Loucy (cell line): ENCODE data around the gene RAB7A.

Source experiments
- CTCF ChIP-seq: fragments of 200-600 bp; sonication (generic); conservative IDR thresholded peaks from 2 replicates; pipeline ENCODE4 v1.5.1; 2014; ENCODE audit warnings: mild to moderate bottlenecking, antibody characterized with exemption, low read length
- EZH2phosphoT487 ChIP-seq: fragments of 200-600 bp; IDR thresholded peaks from 2 replicates; pipeline ENCODE4 v1.6.1; 2018; ENCODE audit warnings: antibody characterized with exemption, mild to moderate bottlenecking, moderate library complexity, borderline replicate concordance

GRCh38 chr3:128818186-128818787 is 92.3 kb downstream of the RAB7A start:
- no peak for TF ChIP-seq CTCF
- no peak for TF ChIP-seq EZH2phosphoT487
